CD4-positive, alpha-beta T cell treated with Interleukin-10 for 1 hour (primary cell): ENCODE results near the gene ZNF674.
A peak's percentile ranks its signal among the peaks of the same experiment; 100 is the strongest.

ENCODE experiments used
- DNase-seq: peaks from one replicate; pipeline ENCODE4 v3.0.0-alpha.2; 2020

Gene ZNF674

GRCh38 chrX:46545111-46546005, at the start of gene ZNF674:
TSS of gene ZNF674 (minus strand) at chrX:46545421. CDS start at chrX:46542087, 3,334 bp downstream.
- DNase-seq, result peak; percentile 94

DNA sequence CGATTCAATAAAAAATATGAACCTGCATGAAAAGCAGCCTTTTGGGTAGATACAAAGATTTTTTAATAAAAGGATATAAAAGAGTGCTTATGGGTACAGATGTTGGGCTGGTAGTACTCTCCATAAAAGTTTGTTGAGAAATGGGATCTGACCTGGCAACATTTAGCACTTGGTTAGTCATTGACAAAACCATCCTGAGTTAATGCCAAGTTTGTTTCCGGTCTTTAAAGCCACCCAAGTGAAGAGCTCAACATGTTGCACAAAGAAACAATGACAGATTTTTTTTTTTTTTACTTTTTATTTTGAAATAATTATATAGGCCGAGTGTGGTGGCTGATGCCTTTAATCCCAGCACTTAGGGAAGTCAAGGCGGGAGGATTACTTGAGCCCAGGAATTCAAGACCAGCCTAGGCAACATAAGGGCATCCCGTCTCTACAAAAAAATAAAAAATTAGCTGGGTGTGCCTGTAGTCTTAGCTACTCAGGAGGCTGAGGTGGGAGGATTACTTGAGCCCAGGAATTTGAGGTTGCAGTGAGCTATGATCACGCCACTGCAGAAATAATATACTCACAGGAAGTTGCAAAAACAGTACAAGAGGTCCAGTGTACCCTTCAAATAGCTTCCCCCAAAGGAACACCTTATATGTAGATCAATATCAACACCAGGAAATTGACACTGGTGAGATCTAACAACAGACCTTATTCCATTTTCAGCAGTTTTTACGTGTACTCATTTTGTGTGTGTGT, 44.9 kb upstream of the ZNF674 start:
- peak; percentile 19 for DNase-seq

GRCh38 chrX:46588263-46588662, 43.0 kb upstream of the ZNF674 start:
- peak; percentile 48 for DNase-seq

GRCh38 chrX:46587753-46588171, 42.5 kb upstream of the ZNF674 start:
- DNase-seq, result no peak

- no peak for DNase-seq
These were observed 41.9 kb upstream of the ZNF674 start for GRCh38 chrX:46587158-46587557.

GRCh38 chrX:46584736-46585135, 39.5 kb upstream of the ZNF674 start:
- no peak for DNase-seq

GRCh38 chrX:46582966-46583365, 37.7 kb upstream of the ZNF674 start:
- DNase-seq, result no peak

DNA sequence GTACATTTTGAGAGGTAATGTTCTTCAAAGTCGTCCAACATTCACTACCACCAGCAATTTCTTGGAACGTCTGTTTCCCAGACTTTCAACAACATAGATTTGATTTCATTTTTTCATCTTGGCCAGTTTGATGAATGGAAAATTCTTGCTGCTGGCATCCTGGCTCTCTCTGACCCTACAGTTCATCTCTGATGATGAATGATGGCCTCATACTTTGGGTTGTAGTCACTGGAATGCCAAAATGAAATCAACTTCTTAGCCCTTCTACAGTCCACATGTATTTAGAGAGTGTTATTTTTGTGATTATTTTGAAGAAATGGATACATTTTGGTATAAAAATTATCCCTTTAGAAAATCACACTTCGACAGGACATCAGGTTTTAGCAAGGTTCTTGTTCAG, 37.1 kb upstream of the ZNF674 start:
- no peak for DNase-seq

GRCh38 chrX:46580613-46581012, 35.4 kb upstream of the ZNF674 start:
- DNase-seq, result no peak

DNA sequence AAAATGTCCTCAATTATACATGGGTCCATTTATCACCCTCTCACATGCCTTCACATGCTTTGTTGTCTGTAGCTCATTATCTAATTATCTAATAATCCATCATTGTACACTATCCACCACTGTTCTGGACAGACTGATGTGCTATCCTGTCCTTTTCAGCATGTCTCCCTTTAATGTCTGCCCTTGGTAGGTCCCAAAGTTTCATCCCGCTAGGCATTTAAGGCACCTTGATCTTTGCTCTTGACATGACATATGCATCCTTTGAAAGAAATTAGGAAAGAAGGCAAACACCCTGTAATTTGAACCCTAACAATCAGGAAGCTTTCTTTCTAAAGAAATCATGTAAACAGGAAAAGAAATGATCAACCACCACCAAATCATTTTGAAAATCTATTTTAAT, 34.0 kb upstream of the ZNF674 start:
- DNase-seq, result no peak

DNA sequence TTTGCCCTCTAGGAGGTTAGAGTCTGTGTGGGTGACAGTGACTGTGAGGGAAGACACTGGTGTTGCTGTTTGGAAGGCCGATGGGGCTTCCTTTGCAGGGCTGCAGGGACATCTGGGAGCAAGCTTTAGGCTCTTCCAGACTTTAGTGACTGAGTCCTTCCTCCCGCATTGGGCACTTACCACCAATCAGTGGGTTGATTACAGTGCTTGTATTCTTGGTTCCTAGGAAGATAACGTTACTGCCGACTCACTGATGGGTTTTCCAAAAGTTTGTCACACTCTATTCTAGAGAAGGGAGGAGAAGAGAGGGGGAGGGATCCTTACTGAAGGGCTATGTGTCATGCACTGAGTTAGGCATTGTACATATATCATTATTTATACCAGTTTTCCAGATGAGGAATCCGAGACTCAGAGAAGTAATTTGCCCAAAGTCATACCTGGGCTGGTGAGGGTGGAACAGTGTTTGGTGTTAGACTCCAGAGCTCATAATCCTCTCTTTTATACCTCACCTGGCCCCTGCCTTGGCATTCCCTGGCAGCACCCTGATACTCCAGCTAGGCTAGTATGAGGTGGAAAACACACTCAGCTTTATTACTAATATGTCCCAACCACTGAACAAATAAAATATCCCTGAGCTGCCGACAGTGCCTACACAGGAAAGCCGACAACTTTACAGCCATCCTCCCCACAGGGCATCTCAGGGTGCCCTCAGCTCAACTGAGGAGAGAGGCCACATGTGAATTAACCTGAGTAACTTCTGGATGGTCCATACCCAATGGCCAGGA, 32.2 kb upstream of the ZNF674 start:
- no peak for DNase-seq

DNA sequence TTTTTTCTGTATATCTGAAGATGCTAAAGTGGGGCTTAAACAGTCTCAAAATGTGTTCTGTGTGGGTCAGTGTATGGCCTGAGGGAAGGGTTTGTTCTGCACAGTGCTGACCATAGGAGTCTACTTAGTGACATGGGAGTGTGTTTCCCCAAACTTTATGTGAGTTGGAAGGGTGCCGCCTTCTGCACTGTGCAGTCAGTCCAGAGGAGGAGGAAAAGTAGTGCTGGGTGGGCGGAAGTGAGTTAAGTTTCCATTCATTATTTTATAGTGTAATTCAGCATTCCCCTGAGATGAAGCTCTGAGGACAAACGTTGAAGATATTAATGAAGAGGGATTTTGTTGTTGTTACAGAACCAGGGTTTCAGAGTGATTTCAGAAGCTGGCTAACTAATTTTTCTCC, 31.2 kb upstream of the ZNF674 start:
- DNase-seq, result no peak

- no peak for DNase-seq
These were observed 30.8 kb upstream of the ZNF674 start for GRCh38 chrX:46575991-46576392.

- no peak for DNase-seq
These were observed 30.4 kb upstream of the ZNF674 start for GRCh38 chrX:46575586-46575985.

GRCh38 chrX:46574774-46575381, 29.7 kb upstream of the ZNF674 start:
- DNase-seq, result peak; percentile 39

DNA sequence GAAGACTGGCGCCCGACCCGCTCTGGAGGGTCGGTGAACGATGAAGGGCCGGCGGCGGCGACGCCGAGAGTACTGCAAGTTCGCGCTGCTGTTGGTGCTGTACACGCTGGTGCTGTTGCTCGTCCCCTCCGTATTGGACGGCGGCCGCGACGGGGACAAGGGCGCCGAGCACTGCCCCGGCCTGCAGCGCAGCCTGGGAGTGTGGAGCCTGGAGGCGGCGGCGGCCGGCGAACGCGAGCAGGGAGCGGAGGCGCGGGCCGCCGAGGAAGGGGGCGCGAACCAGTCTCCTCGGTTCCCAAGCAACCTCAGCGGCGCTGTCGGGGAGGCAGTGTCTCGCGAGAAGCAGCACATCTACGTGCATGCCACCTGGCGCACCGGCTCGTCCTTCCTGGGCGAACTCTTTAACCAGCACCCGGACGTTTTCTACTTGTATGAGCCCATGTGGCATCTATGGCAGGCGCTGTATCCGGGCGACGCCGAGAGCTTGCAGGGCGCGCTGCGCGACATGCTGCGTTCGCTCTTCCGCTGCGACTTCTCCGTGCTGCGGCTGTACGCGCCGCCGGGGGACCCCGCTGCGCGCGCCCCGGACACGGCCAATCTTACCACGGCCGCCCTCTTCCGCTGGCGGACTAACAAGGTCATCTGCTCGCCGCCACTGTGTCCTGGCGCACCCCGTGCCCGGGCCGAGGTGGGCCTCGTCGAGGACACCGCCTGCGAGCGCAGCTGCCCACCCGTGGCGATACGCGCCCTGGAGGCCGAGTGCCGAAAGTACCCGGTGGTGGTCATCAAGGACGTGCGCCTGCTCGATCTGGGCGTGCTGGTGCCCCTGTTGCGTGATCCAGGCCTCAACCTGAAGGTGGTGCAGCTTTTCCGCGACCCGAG, 28.9 kb upstream of the ZNF674 start:
- DNase-seq, result peak; percentile 76

GRCh38 chrX:46573331-46573891, 28.2 kb upstream of the ZNF674 start, which contains the start of gene CHST7:
TSS of gene CHST7 (plus strand) at chrX:46573765. CDS start at chrX:46573932, 167 bp downstream.
- peak; percentile 69 for DNase-seq

GRCh38 chrX:46572340-46572936, 27.2 kb upstream of the ZNF674 start:
- peak; percentile 50 for DNase-seq

GRCh38 chrX:46571423-46572339, 26.5 kb upstream of the ZNF674 start:
- DNase-seq, result no peak

GRCh38 chrX:46569621-46570020, 24.4 kb upstream of the ZNF674 start:
- DNase-seq, result no peak
